GM18873 (cell line): Measurements from ENCODE around the gene CDC42EP3.

Source experiments
- ATAC-seq: cut with Tn5 transposase; IDR thresholded peaks from one replicate; pipeline ENCODE4 v1.9.1; 2021; ENCODE audit warnings: mild to moderate bottlenecking, moderate library complexity, moderate number of reproducible peaks; ENCODE audit not compliant: unreplicated experiment, low FRiP score

CDC42EP3 gene, protein sequence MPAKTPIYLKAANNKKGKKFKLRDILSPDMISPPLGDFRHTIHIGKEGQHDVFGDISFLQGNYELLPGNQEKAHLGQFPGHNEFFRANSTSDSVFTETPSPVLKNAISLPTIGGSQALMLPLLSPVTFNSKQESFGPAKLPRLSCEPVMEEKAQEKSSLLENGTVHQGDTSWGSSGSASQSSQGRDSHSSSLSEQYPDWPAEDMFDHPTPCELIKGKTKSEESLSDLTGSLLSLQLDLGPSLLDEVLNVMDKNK

GRCh38 chr2:37671009-37671815 lies at the start of gene CDC42EP3:
CDC42EP3 (minus strand) TSS chr2:37671642; CDS start chr2:37646587, 25,055 bp downstream.
- peak; percentile 26 for ATAC-seq

- ATAC-seq, result no peak
These were observed 49.7 kb upstream of the CDC42EP3 start for GRCh38 chr2:37721201-37721560.

DNA sequence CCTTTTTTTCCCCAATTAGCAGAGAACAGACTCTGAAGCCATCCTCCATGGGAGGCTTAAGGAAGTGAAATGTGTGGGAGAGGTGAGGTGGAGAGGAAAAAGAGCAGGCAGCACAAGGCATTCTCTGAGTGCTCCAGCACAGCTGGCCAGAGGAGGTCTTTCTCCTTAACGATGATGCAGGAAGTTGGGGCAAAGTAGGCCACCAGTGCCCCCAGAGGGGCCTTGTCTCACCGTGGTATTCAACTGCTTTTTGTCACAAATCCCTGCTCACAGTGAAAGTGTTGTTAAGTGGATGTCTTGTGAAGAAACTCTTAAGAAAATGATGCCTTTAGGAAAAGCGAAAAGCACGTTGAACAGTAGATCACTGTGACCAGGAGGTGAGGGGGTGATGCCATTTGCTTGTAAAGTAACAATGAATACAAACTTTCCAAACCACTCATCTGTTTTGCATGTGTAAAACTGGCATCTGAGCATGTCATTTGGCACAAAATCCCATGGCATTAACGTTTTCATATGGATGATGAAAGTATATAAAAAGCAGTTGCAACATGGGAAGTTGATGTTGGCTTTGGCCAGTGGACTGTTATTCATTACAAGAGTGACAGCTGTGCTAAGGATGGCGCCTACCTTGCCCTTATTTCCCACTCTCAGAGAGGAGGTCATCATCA lies 49.2 kb upstream of the CDC42EP3 start:
- ATAC-seq, result no peak

- ATAC-seq, result no peak
These were observed 47.2 kb upstream of the CDC42EP3 start for GRCh38 chr2:37718515-37719161.

DNA sequence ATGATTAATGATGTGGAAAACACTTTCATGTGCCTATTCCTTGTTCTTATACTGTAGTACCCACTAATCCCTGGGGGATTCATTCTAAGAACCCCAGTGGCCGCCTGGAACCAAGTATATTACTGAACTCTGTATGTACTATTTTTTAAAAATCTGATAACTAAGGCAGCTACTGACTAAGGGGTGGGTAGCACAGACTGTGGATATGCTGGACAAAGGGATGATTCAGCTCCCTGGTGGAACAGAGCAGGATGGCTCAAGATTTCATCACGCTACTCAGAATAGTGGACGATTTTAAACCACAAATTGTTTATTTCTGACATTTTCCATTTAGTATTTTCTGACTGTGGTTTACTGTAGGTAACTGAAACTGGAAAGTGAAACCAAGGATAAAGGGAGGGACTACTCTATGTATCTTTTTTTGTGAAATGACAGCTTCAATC lies 41.8 kb upstream of the CDC42EP3 start:
- ATAC-seq, result no peak

DNA sequence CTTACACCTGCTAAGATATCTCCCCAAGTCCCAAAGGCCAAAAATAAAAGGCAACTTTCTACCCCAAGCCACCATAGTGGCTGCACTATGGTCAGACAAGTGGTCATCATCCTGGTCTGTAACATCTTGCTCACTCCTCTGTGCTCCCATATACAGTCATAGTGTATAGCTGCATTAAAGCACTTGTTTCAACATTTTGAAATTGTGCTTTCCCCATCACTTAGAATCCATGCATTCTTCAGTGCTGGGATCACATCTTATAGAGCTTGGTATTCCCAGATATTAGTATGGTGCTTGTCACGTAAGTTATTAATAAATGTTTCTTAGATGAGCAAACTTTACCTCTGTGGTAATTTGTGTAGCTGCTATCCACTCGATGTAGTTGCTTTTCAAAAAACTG lies 40.4 kb upstream of the CDC42EP3 start:
- no peak for ATAC-seq

DNA sequence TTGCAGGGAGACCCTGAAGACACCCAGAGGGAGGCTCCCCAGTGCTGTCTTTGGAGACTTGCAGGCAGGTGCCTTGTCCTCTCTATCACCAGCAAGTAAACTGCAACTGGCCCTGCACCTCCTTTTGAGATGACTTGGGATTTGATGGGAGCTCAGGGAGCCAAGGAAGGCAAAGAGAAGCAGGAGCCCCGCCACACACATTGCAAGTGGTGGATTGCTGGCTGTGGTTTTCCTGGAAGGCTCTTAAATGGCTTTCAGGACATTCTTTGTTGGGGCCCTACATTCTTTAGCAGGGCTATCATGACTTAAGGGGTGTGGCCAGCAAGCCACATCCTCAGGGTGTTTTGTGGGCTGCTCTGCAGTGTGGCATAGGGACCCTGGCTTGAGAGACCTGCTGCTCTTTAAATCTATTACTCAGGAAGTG lies 39.9 kb upstream of the CDC42EP3 start:
- no peak for ATAC-seq

GRCh38 chr2:37709111-37709510 lies 37.7 kb upstream of the CDC42EP3 start:
- ATAC-seq, result no peak

- no peak for ATAC-seq
These were observed 36.7 kb upstream of the CDC42EP3 start for GRCh38 chr2:37708146-37708545.

GRCh38 chr2:37707393-37707792 lies 36.0 kb upstream of the CDC42EP3 start:
- ATAC-seq, result no peak

DNA sequence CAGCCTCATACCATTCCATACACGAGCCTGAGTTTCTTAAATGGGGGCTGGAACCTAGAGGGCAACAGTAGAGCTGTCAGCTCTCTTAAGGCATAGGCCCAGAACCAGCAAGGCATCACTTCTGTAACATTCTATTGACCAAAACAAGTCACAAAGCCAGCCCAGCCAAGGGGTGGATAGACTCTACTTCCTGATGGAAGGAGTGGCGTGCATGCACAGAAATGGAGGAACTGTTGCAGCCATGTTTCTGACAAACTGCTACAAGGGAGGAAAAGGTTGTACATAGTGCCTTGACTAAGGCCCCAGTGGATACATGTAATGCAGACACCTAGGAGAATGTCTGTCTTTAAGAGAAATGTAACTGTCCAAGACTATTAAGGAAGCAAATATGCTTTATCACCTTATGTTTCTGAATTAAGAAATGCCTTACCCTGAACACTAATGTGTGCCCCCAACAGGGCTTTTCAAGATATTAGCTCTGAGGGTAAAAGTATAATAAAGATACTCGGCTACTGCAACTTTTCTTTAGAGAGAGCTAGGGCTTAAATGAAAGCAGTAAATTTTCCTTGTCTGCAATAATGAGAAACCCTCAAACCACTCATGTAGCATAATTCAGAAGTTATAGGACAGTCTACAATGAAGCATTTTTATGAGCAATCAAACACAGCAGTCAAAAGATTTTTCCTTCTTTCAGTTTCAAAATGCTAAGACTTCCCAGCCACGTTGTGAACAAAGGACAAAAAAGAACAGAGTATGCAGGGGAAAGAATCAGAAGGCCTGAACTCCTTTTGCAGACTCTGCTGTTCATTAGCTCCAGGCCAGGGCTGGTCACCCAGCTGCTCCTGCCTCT lies 35.1 kb upstream of the CDC42EP3 start:
- no peak for ATAC-seq

DNA sequence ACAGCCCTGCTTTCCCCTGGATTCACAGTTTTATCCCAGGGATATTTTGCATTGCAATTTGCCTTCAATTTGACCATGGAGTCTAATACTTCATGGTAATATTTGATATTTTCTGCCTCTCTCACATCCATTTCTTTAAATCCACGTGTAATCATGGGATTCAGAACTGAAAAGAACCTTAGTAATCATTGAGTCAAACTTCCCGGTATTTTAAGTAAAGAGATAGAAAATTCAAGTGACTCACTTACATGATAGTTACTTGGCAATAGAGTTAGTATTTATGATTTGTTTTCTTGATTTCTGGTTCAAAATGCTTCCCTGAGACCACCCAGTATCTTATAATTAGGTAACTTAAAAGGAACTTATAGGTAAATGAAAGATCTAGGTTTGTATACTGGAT lies 33.7 kb upstream of the CDC42EP3 start:
- ATAC-seq, result no peak

- no peak for ATAC-seq
These were observed 27.6 kb upstream of the CDC42EP3 start for GRCh38 chr2:37698931-37699481.

- no peak for ATAC-seq
These were observed 23.9 kb upstream of the CDC42EP3 start for GRCh38 chr2:37695336-37695735.

- ATAC-seq, result no peak
These were observed 21.3 kb upstream of the CDC42EP3 start for GRCh38 chr2:37692711-37693110.

DNA sequence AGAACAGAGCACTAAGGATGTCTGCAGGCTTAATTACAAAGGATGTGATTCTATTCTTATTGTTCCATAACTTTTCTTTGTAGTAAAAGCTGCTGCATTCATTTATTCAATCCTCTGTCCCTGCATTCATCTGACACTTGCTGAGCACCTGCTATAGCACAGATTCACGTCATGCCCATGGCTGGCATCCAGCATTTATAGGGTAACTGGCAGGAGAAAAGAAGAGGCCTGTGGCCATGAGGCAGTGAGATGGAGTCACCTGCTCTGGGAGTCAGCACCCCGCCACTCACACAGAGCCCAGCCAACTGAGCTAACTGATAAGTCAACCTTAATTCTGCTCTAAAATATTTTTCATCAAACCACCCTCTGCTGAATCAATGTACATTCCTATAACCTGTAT lies 18.3 kb upstream of the CDC42EP3 start:
- no peak for ATAC-seq

DNA sequence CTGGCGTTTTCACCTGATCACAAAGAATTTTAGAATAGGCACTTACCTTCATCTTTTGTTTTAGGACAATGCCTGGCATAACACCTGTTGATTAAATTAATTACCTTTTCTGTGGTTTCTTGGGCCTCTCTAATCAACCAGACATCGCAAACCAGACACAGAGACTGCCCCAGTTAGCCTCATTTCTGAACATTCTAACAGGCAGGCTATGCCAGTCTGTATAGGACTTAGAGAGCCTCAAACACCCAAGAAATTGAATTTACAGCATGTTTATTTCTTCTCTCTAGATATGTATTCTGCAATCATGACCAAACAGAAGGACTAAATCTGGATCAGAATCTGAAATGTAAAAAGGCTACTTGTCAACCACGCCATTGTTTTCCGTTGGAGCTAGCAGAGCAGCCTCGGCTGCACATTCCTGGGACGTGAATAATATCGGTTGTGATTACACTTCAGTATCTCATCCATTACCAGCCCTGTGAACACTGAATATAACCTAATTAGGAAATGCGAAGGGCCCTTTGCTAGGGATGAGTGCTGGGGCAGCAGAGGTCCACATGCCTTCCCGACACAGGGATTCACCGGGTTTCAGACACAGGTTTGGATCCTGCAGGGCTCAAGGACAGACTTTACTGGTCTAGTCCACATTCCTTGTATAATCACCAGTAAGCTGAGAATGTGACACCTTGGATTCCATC lies 17.5 kb upstream of the CDC42EP3 start:
- no peak for ATAC-seq

- no peak for ATAC-seq
These were observed 15.5 kb upstream of the CDC42EP3 start for GRCh38 chr2:37686792-37687526.
